SH-SY5Y (cell line): ENCODE results near the gene POF1B.

Source experiments
- GATA2 ChIP-seq: IDR thresholded peaks from 2 replicates; pipeline ENCODE4 v1.6.1; 2011; ENCODE audit warnings: mild to moderate bottlenecking, low read depth, low read length
- GATA3 ChIP-seq: IDR thresholded peaks from 2 replicates; pipeline ENCODE4 v1.6.1; 2011; ENCODE audit warnings: low read depth, mild to moderate bottlenecking, low read length, moderate library complexity

Gene POF1B

DNA sequence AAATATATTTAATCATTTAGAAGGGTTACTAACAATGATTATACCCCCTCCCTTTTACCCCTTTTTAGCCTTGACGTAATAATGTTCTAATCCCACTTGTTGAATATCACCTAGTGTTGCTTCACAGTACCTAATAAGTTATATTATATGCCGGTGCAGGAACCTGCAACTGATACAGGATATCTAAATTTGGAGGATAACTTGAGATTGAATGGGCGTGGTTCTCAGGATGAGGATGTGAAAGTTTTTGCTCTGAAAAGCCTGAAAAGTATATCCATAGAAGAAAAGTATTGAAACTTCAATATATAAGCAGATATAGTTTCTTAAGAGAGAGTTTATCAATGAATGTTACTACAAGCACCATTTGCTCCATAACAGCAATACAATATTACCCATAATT is 75.9 kb downstream of the POF1B start:
- no peak for TF ChIP-seq GATA2
- TF ChIP-seq GATA3 = no peak

DNA sequence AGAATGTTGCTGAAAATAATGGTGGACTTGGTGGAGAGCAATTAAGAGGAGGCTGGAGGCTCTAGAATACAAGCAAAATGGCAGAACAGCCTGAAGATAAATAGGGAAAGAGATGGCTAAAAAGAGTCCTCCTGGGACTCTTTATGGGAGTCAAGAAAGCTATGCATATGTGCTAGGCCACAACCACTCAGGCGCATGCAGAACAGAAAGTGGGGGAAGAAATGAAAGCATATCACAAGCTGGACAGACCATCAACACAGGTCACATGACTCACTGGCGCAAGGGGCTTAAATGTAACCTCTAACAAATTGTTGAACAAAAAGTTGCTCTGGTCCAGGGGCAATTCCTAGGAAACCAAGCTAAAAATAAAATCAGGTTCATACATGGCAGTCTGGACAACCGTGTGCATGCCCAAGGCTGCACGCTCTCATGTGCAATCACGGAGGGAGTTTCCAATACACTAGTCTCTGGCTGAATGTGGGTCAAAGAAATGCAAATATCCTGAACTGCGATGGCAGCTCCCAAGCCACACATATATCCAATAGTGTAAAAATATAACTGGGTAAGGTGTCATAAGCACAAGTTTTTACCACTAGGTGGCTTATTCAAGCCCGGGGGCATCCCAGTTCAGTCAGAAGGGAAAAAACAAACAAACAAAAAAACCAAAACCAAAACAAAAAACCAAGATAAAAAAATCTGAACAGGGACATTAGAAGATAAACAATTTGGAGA is 90.3 kb downstream of the POF1B start:
- TF ChIP-seq GATA3 (no peak), GATA2 (no peak)

DNA sequence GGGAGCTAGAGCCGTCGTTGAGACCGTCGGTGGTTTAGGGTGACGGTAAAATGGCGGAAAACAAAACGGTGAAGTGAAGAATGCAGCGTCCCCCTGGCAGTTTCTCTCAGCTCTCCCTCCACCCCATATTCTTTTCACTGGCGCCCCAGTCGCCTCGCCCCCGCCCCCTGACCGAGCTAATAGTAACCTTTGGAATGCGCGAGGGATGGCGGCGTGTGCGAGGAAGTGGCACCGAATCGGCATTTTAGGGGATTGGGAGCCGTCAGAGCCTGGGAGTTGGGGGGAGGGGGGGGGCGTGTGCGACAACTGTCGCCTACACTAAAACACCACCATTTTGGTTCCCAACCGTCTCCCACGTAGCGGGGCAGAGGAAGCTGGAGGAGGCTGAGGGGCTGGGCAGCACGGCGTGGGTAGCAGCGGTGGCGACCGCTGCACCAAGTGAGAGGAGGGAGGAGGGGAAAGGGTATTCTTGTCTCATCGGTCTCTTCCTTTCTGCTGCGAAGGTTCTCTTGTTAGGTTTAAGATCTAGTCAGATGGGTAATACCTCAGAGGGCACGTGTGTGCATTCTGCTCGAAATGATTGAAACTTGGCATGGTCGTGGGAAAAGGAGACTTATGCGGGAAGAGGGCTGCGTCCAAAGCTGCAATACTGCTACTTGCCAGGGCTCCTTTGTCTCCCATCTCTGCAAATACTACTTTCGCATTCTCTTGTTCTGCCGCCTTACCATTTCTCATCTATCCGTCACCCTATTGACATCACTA is 134.8 kb downstream of the POF1B start:
- TF ChIP-seq GATA2 (no peak), GATA3 (no peak)

DNA sequence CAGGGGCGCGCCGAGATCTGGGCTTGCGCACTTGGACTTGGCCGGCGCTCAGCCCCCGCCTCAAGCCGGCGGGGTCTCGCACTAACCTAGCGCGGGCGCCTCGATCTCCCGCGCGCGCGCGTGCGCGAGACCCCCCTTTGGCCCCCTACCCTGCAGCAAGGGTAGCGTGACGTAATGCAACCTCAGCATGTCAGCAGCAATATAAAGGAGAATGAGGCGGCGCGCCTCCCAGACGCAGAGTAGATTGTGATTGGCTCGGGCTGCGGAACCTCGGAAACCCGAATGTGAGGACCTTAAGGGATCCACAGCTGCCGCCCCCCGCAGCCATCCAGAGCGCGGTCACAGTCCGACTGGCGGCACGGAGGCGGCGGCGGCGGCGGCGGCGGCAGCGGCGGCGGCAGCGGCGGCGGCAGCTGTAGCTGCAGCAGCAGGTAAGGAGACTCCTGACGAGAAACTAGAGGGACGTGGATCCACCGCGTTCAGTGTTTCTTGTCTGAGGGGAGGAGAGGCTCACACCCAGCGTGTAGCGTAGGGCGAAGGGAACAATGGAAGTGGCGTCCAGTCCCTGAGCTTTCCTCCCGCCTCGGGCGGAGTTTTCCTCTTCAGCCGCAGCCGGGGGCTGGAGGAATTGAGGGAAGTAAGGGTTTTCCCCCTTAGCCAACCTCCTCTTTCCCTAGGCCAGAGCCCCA is 135.6 kb downstream of the POF1B start, which contains the start of the genes SATL1 and ZNF711:
SATL1 (minus strand) TSS at position 19 of the 689 bp plus-strand sequence. CDS start 134,811 bp downstream, outside the sequence.
ZNF711 (plus strand) TSS at position 231 of the 689 bp plus-strand sequence. CDS start 3,582 bp downstream, outside the sequence.
- no peak for TF ChIP-seq GATA2
- no peak for TF ChIP-seq GATA3

DNA sequence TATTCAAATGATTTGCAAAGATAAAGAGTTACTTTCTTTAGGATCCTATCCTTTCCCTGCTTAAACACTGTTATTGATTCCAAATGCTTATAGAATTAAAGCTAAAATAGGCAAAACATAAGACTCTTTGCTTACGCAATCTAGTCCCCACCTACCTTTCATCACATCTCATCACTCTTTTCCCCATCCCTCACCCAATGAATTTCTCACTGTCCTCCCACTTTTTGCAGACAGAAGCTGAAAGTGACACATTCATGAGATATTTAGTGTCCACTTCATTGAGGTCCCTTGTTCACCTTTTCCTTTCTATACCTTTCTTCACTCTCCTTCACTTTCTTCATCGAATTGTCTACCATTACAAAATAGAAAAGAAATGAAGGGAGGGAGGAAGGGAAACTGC is 136.3 kb downstream of the POF1B start:
- TF ChIP-seq GATA2 (no peak), GATA3 (no peak)
